HAP-1 (cell line): ENCODE results near the gene CLEC4F.
A peak's percentile ranks its signal among the peaks of the same experiment; 100 is the strongest.
"Not testable (repeated sequence)": the region's sequence is repeated elsewhere in the genome, so short reads cannot be mapped to it uniquely, and the experiment has no call there.

Experiments
- DNase-seq, 2 experiments: peaks; one replicate each; pipeline ENCODE4 v3.0.0-alpha.2; 2016 to 2020; ENCODE audit warnings: low spot score in 2 of 2
- H3K27me3 ChIP-seq: fragments of 250-450 bp; sonication (Bioruptor Pico); 2 replicates; pipeline ENCODE4 v1.5.1; 2020; ENCODE audit warnings: low read depth, mild to moderate bottlenecking, moderate library complexity
- H3K36me3 ChIP-seq: fragments of 250-450 bp; sonication (Bioruptor Pico); replicated peaks from 2 replicates; pipeline ENCODE4 v1.5.1; 2020; ENCODE audit warnings: mild to moderate bottlenecking
- H3K4me1 ChIP-seq: fragments of 250-450 bp; sonication (Bioruptor Pico); 2 replicates; pipeline ENCODE4 v1.5.1; 2020; ENCODE audit warnings: mild to moderate bottlenecking
- H3K4me3 ChIP-seq: fragments of 250-450 bp; sonication (Bioruptor Pico); 2 replicates; pipeline ENCODE4 v1.5.1; 2020; ENCODE audit warnings: mild to moderate bottlenecking, moderate library complexity
- H3K9me3 ChIP-seq: fragments of 250-450 bp; sonication (Bioruptor Pico); 2 replicates; pipeline ENCODE4 v1.5.1; 2020; ENCODE audit warnings: mild to moderate bottlenecking, moderate library complexity
- in situ Hi-C: fragments of 300-500 bp; cut with MboI; formaldehyde crosslinking; loops from 3 replicates; pipeline ENCODE4 v1.14.3; 2020; ENCODE audit warnings: low sequenced_read_pairs, inconsistent platforms, mixed read lengths

CLEC4F gene

GRCh38 chr2:70807828-70808118 is 12.6 kb downstream of the CLEC4F start:
- H3K4me3 ChIP-seq, result no peak overlapping the region
- no peaks in the 10 kb centered on the region for H3K36me3 ChIP-seq
- no peaks in the 10 kb centered on the region for H3K27me3 ChIP-seq
- DNase-seq, result no peak
- H3K9me3 ChIP-seq, result no peaks in the 10 kb centered on the region
- in situ Hi-C loops, result no loop called here
- H3K4me1 ChIP-seq, result no peaks in the 10 kb centered on the region

- H3K9me3 ChIP-seq, result no peaks in the 10 kb centered on the region
- no peaks in the 10 kb centered on the region for H3K4me1 ChIP-seq
- in situ Hi-C loops, result no loop called here
- H3K4me3 ChIP-seq, result no peak overlapping the region
- DNase-seq, result no peak
- H3K36me3 ChIP-seq, result no peaks in the 10 kb centered on the region
- no peaks in the 10 kb centered on the region for H3K27me3 ChIP-seq
Observed at GRCh38 chr2:70807102-70807827, 13.1 kb downstream of the CLEC4F start.

- H3K4me1 ChIP-seq, result no peaks in the 10 kb centered on the region
- H3K36me3 ChIP-seq, result no peaks in the 10 kb centered on the region
- H3K27me3 ChIP-seq, result no peaks in the 10 kb centered on the region
- in situ Hi-C loops, result no loop called here
- no peaks in the 10 kb centered on the region for H3K9me3 ChIP-seq
- no peak for DNase-seq
- H3K4me3 ChIP-seq, result no peak overlapping the region
Observed at GRCh38 chr2:70806620-70807019, 13.8 kb downstream of the CLEC4F start.

- in situ Hi-C loops, result no loop called here
- H3K9me3 ChIP-seq, result no peaks in the 10 kb centered on the region
- H3K36me3 ChIP-seq, result no peaks in the 10 kb centered on the region
- no peaks in the 10 kb centered on the region for H3K27me3 ChIP-seq
- no peak overlapping the region for H3K4me3 ChIP-seq
- no peaks in the 10 kb centered on the region for H3K4me1 ChIP-seq
- DNase-seq, result no peak
Observed at GRCh38 chr2:70806013-70806412, 14.4 kb downstream of the CLEC4F start.

- in situ Hi-C loops, result no loop called here
- Histone ChIP-seq H3K27me3 (no peaks in the 10 kb centered on the region), H3K9me3 (peaks cover 5% of the 10 kb centered on the region)
Observed at GRCh38 chr2:70801607-70802263, 18.7 kb downstream of the CLEC4F start.

GRCh38 chr2:70799706-70800105 is 20.7 kb downstream of the CLEC4F start:
- Histone ChIP-seq H3K9me3 (peaks cover 5% of the 10 kb centered on the region), H3K4me1 (no peaks in the 10 kb centered on the region), H3K27me3 (no peaks in the 10 kb centered on the region), H3K36me3 (no peaks in the 10 kb centered on the region), H3K4me3 (no peak overlapping the region)
- DNase-seq, result no peak
- in situ Hi-C loops, result loop anchor here (10.0 kb wide), 1 partner anchor 145 kb away; no protein-coding TSS in a partner anchor

More at GRCh38 chr2:70801607-70802263, 18.7 kb downstream of the CLEC4F start:
- no peaks in the 10 kb centered on the region for H3K4me1 ChIP-seq
- no peak overlapping the region for H3K4me3 ChIP-seq
- no peak for DNase-seq
- no peaks in the 10 kb centered on the region for H3K36me3 ChIP-seq

- DNase-seq, H3K36me3 ChIP-seq, H3K27me3 ChIP-seq, H3K4me3 ChIP-seq, H3K9me3 ChIP-seq, H3K4me1 ChIP-seq: not testable (repeated sequence)
- in situ Hi-C loops, result loop anchor here (10.0 kb wide), 1 partner anchor 147 kb away; no protein-coding TSS in a partner anchor
Observed at GRCh38 chr2:70797996-70798395, 22.4 kb downstream of the CLEC4F start.

GRCh38 chr2:70797506-70797905 is 22.9 kb downstream of the CLEC4F start:
- Histone ChIP-seq H3K4me3 (no peak overlapping the region), H3K27me3 (no peaks in the 10 kb centered on the region), H3K36me3 (no peaks in the 10 kb centered on the region), H3K4me1 (no peaks in the 10 kb centered on the region), H3K9me3 (peaks cover 5% of the 10 kb centered on the region)
- in situ Hi-C loops, result loop anchor here (10.0 kb wide), 1 partner anchor 147 kb away; no protein-coding TSS in a partner anchor
- DNase-seq, result no peak

- Histone ChIP-seq H3K27me3 (no peaks in the 10 kb centered on the region), H3K4me1 (no peaks in the 10 kb centered on the region), H3K4me3 (no peak overlapping the region), H3K9me3 (peaks cover 5% of the 10 kb centered on the region), H3K36me3 (no peaks in the 10 kb centered on the region)
- in situ Hi-C loops, result loop anchor here (10.0 kb wide), 1 partner anchor 149 kb away; no protein-coding TSS in a partner anchor
- no peak for DNase-seq
Observed at GRCh38 chr2:70796262-70796661, 24.1 kb downstream of the CLEC4F start.

- Histone ChIP-seq H3K36me3 (no peaks in the 10 kb centered on the region), H3K27me3 (no peaks in the 10 kb centered on the region), H3K4me1 (no peaks in the 10 kb centered on the region), H3K9me3 (peaks cover 5% of the 10 kb centered on the region), H3K4me3 (no peak overlapping the region)
- no peak for DNase-seq
- in situ Hi-C loops, result loop anchor here (10.0 kb wide), 1 partner anchor 149 kb away; no protein-coding TSS in a partner anchor
Observed at GRCh38 chr2:70795164-70795995, 25.0 kb downstream of the CLEC4F start.

GRCh38 chr2:70793450-70793849 is 26.9 kb downstream of the CLEC4F start:
- in situ Hi-C loops, result loop anchor here (10.0 kb wide), 1 partner anchor 151 kb away; no protein-coding TSS in a partner anchor
- Histone ChIP-seq H3K36me3 (no peaks in the 10 kb centered on the region), H3K4me3 (no peak overlapping the region), H3K27me3 (no peaks in the 10 kb centered on the region), H3K9me3 (no peaks in the 10 kb centered on the region), H3K4me1 (peaks cover 2% of the 10 kb centered on the region; the same call in 1 of the 2 replicates)
- no peak for DNase-seq

GRCh38 chr2:70790136-70790828 is 30.1 kb downstream of the CLEC4F start, which contains the start of gene FIGLA:
Gene FIGLA (minus strand): TSS chr2:70790643. CDS start chr2:70790638, 5 bp downstream.
- peaks cover 2% of the 10 kb centered on the region; the same call in 1 of the 2 replicates for H3K4me1 ChIP-seq
- no peaks in the 10 kb centered on the region for H3K9me3 ChIP-seq
- H3K36me3 ChIP-seq, result no peaks in the 10 kb centered on the region
- DNase-seq, result no peak
- H3K4me3 ChIP-seq, result 0 out of 2 replicates have a peak within 1 kb of the TSS, but pooled peaks have one; percentile 6
- no peaks in the 10 kb centered on the region for H3K27me3 ChIP-seq
- in situ Hi-C loops, result loop anchor here (10.0 kb wide), 1 partner anchor 155 kb away; no protein-coding TSS in a partner anchor
